ENCODE results near the gene A2M.

DNA sequence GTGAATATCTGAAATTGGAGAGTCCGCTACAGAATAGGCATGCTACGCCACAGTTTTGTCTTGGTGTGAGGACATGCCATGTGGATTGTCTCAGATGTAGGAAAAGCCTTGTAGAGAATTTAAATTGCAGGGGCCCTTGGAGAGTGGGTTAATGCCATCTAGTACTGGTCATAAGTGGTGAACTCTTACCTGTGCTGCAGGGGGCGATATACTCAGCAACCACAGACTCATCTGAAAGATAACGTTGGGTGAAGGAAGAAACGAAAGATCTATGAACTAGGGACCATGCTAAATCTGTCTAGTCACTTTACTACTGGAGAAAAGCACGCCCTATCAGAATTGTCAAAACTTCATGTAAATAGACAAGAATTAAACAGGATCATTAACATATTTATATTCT is 33.7 kb upstream of the A2M start:
- TF ChIP-seq, protein P1, sequence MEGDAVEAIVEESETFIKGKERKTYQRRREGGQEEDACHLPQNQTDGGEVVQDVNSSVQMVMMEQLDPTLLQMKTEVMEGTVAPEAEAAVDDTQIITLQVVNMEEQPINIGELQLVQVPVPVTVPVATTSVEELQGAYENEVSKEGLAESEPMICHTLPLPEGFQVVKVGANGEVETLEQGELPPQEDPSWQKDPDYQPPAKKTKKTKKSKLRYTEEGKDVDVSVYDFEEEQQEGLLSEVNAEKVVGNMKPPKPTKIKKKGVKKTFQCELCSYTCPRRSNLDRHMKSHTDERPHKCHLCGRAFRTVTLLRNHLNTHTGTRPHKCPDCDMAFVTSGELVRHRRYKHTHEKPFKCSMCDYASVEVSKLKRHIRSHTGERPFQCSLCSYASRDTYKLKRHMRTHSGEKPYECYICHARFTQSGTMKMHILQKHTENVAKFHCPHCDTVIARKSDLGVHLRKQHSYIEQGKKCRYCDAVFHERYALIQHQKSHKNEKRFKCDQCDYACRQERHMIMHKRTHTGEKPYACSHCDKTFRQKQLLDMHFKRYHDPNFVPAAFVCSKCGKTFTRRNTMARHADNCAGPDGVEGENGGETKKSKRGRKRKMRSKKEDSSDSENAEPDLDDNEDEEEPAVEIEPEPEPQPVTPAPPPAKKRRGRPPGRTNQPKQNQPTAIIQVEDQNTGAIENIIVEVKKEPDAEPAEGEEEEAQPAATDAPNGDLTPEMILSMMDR (IDR thresholded peaks at IDR 0.05; ENCODE audit: insufficient read depth, low read length, poor library complexity, severe bottlenecking): no peak
- TF ChIP-seq EZH2phosphoT487 (conservative IDR thresholded peaks at IDR 0.05; ENCODE audit: low read length): no peak

All from SU-DHL-6 (cell line).